WTC11 (cell line): Measurements from ENCODE around the gene TNFSF15. TPM values are rescaled to one million over a fixed set of nuclear protein-coding genes. Genes with fewer than 3 reads are reported as not detected.

Source experiments
- ATAC-seq: fragments of 200-7000 bp; cut with Tn5 transposase; 2 replicates; pipeline ENCODE4 v1.10.0; 2021; ENCODE audit warnings: mild to moderate bottlenecking, moderate library complexity
- CTCF ChIA-PET: fragments of 300-600 bp; sonication (Branson Sonifier 250); formaldehyde crosslinking; loops from one replicate; lab custom pipeline; 2021; ENCODE audit warnings: antibody characterized with exemption; lab: Charles Lee
- POLR2A ChIA-PET: fragments of 350-600 bp; sonication (Branson Sonifier 250); formaldehyde crosslinking; loops from one replicate; lab custom pipeline; 2021; ENCODE audit warnings: antibody characterized with exemption; lab: Charles Lee
- DNase-seq: peaks from one replicate; pipeline ENCODE4 v3.0.0; 2021; ENCODE audit warnings: low spot score
- H3K27ac Mint-ChIP-seq: 2 replicates; pipeline ENCODE4 v1.8.0; 2021; ENCODE audit warnings: mixed read lengths
- H3K27me3 Mint-ChIP-seq: 2 replicates; pipeline ENCODE4 v1.8.0; 2021; ENCODE audit warnings: low read depth, mild to moderate bottlenecking, moderate library complexity, mixed read lengths
- H3K36me3 Mint-ChIP-seq: 2 replicates; pipeline ENCODE4 v1.8.0; 2021; ENCODE audit warnings: mixed read lengths
- H3K4me1 Mint-ChIP-seq: 2 replicates; pipeline ENCODE4 v1.8.0; 2022; ENCODE audit warnings: mixed read lengths
- H3K4me3 Mint-ChIP-seq: 2 replicates; pipeline ENCODE4 v1.8.0; 2021; ENCODE audit warnings: mild to moderate bottlenecking, moderate library complexity, mixed read lengths
- H3K9me3 Mint-ChIP-seq: 2 replicates; pipeline ENCODE4 v1.8.0; 2021; ENCODE audit warnings: mixed read lengths
- AR ChIP-seq: fragments of 250-450 bp; sonication (Bioruptor Pico); IDR thresholded peaks from 2 replicates; pipeline ENCODE4 v1.9.0; 2021; ENCODE audit warnings: mild to moderate bottlenecking
- CBFB ChIP-seq: sonication (generic); formaldehyde crosslinking; IDR thresholded peaks from 2 replicates; pipeline ENCODE4 v1.8.1; 2022; ENCODE audit warnings: mild to moderate bottlenecking, low read depth, missing genetic modification reagents
- CREB1 ChIP-seq: sonication (generic); formaldehyde crosslinking; IDR thresholded peaks from 2 replicates; pipeline ENCODE4 v1.8.0; 2023; ENCODE audit warnings: mild to moderate bottlenecking, missing genetic modification reagents
- E2F4 ChIP-seq: sonication (generic); formaldehyde crosslinking; IDR thresholded peaks from 2 replicates; pipeline ENCODE4 v1.8.1; 2022; ENCODE audit warnings: low read depth, mild to moderate bottlenecking, moderate library complexity, missing genetic modification reagents, borderline replicate concordance
- E2F5 ChIP-seq: sonication (generic); formaldehyde crosslinking; IDR thresholded peaks from 2 replicates; pipeline ENCODE4 v1.8.1; 2022; ENCODE audit warnings: mild to moderate bottlenecking, moderate library complexity, missing genetic modification reagents
- FOXK1 ChIP-seq: sonication (generic); formaldehyde crosslinking; IDR thresholded peaks from 2 replicates; pipeline ENCODE4 v1.8.0; 2022; ENCODE audit warnings: mild to moderate bottlenecking, moderate library complexity, missing genetic modification reagents
- GTF2I ChIP-seq: fragments of 250-450 bp; sonication (Bioruptor Pico); conservative IDR thresholded peaks from 2 replicates; pipeline ENCODE4 v1.4.0; 2021; ENCODE audit warnings: mild to moderate bottlenecking
- HMGA2 ChIP-seq: fragments of 250-450 bp; sonication (Bioruptor Pico); IDR thresholded peaks from 2 replicates; pipeline ENCODE4 v1.4.0; 2021; ENCODE audit warnings: mild to moderate bottlenecking, moderate library complexity
- HMGXB4 ChIP-seq: sonication (generic); formaldehyde crosslinking; IDR thresholded peaks from 2 replicates; pipeline ENCODE4 v1.8.1; 2023; ENCODE audit warnings: mild to moderate bottlenecking, moderate library complexity, missing genetic modification reagents
- NFE2L1 ChIP-seq: sonication (generic); formaldehyde crosslinking; IDR thresholded peaks from 2 replicates; pipeline ENCODE4 v1.8.1; 2023; ENCODE audit warnings: missing genetic modification reagents
- NR3C1 ChIP-seq: sonication (generic); formaldehyde crosslinking; conservative IDR thresholded peaks from 2 replicates; pipeline ENCODE4 v1.8.1; 2023; ENCODE audit warnings: low read depth, mild to moderate bottlenecking, missing genetic modification reagents
- RELA ChIP-seq: sonication (generic); formaldehyde crosslinking; IDR thresholded peaks from 2 replicates; pipeline ENCODE4 v1.8.1; 2022; ENCODE audit warnings: missing genetic modification reagents, mild to moderate bottlenecking, borderline replicate concordance
- SMAD4 ChIP-seq: sonication (generic); formaldehyde crosslinking; IDR thresholded peaks from 2 replicates; pipeline ENCODE4 v1.8.0; 2022; ENCODE audit warnings: mild to moderate bottlenecking, missing genetic modification reagents
- SOX15 ChIP-seq: fragments of 250-450 bp; sonication (Bioruptor Pico); IDR thresholded peaks from 2 replicates; pipeline ENCODE4 v1.9.0; 2021; ENCODE audit warnings: mild to moderate bottlenecking
- SP1 ChIP-seq: sonication (generic); formaldehyde crosslinking; conservative IDR thresholded peaks from 2 replicates; pipeline ENCODE4 v1.8.1; 2022; ENCODE audit warnings: missing genetic modification reagents
- TP53 ChIP-seq: sonication (generic); formaldehyde crosslinking; IDR thresholded peaks from 2 replicates; pipeline ENCODE4 v1.8.1; 2023; ENCODE audit warnings: mild to moderate bottlenecking, missing genetic modification reagents
- ZBTB21 ChIP-seq: sonication (generic); formaldehyde crosslinking; IDR thresholded peaks from 2 replicates; pipeline ENCODE4 v1.8.1; 2023; ENCODE audit warnings: mild to moderate bottlenecking, missing genetic modification reagents, borderline replicate concordance
- ZNF121 ChIP-seq: sonication (generic); formaldehyde crosslinking; IDR thresholded peaks from 2 replicates; pipeline ENCODE4 v1.8.0; 2023; ENCODE audit warnings: missing genetic modification reagents
- ZNF138 ChIP-seq: sonication (generic); formaldehyde crosslinking; conservative IDR thresholded peaks from 2 replicates; pipeline ENCODE4 v1.8.1; 2022; ENCODE audit warnings: mild to moderate bottlenecking, moderate library complexity, missing genetic modification reagents
- ZNF219 ChIP-seq: sonication (generic); formaldehyde crosslinking; IDR thresholded peaks from 2 replicates; pipeline ENCODE4 v1.8.0; 2023; ENCODE audit warnings: missing genetic modification reagents, mild to moderate bottlenecking, borderline replicate concordance
- ZNF232 ChIP-seq: sonication (generic); formaldehyde crosslinking; IDR thresholded peaks from 2 replicates; pipeline ENCODE4 v1.8.0; 2022; ENCODE audit warnings: mild to moderate bottlenecking, missing genetic modification reagents
- ZNF263 ChIP-seq: sonication (generic); formaldehyde crosslinking; IDR thresholded peaks from 2 replicates; pipeline ENCODE4 v1.8.1; 2022; ENCODE audit warnings: low read depth, mild to moderate bottlenecking, moderate library complexity, missing genetic modification reagents
- ZNF396 ChIP-seq: fragments of 250-450 bp; sonication (Bioruptor Pico); IDR thresholded peaks from 2 replicates; pipeline ENCODE4 v1.8.0; 2021; ENCODE audit warnings: mild to moderate bottlenecking, moderate library complexity, borderline replicate concordance
- ZNF671 ChIP-seq: fragments of 250-450 bp; sonication (Bioruptor Pico); IDR thresholded peaks from 2 replicates; pipeline ENCODE4 v1.8.0; 2021; ENCODE audit warnings: mild to moderate bottlenecking
- total RNA-seq: library from RNA; stranded (reverse); gene quantifications from 3 replicates; pipeline ENCODE4 v1.2.3, GENCODE V29; 2021
- TF ChIP-seq, protein P1 (sequence below): sonication (generic); formaldehyde crosslinking; IDR thresholded peaks from 2 replicates; pipeline ENCODE4 v1.8.0; 2022; ENCODE audit warnings: mild to moderate bottlenecking, missing genetic modification reagents
- TF ChIP-seq, protein P2 (sequence below): sonication (generic); formaldehyde crosslinking; IDR thresholded peaks from 2 replicates; pipeline ENCODE4 v1.8.0; 2023; ENCODE audit warnings: missing genetic modification reagents
- TF ChIP-seq, protein P3 (sequence below): sonication (generic); formaldehyde crosslinking; conservative IDR thresholded peaks from 2 replicates; pipeline ENCODE4 v1.8.1; 2022; ENCODE audit warnings: mild to moderate bottlenecking, missing genetic modification reagents

Gene TNFSF15
- total RNA-seq, 1 experiment from 2014 or later = 0.11 TPM

- POLR2A ChIA-PET = no interaction called here
- H3K9me3 Mint-ChIP-seq = no peaks in the 10 kb centered on the region
- DNase-seq = no peak
- no peak for TF ChIP-seq FOXK1 (CRISPR knock-in tag)
- no peak for TF ChIP-seq NR3C1 (CRISPR knock-in tag)
- TF ChIP-seq HMGXB4 (CRISPR knock-in tag) = no peak
- TF ChIP-seq SOX15 (CRISPR knock-in tag) = no peak
- no peak for TF ChIP-seq ZBTB21 (CRISPR knock-in tag)
- TF ChIP-seq ZNF396 (CRISPR knock-in tag) = no peak
- TF ChIP-seq RELA = no peak
- TF ChIP-seq GTF2I (CRISPR knock-in tag) = no peak
- no peak for TF ChIP-seq ZNF232
- no peak for TF ChIP-seq ZNF138 (CRISPR knock-in tag)
- TF ChIP-seq, all 79 proteins: peak for 0
- Mint-ChIP-seq H3K27me3 (peaks cover 3% of the 10 kb centered on the region), H3K4me1 (no peaks in the 10 kb centered on the region), H3K36me3 (no peaks in the 10 kb centered on the region), H3K4me3 (no peak overlapping the region), H3K27ac (no peak overlapping the region)
- no peak for ATAC-seq
- CTCF ChIA-PET = no interaction called here
Observed at GRCh38 chr9:114845373-114845772, 39.5 kb upstream of the TNFSF15 start.

- POLR2A ChIA-PET = no interaction called here
- H3K27me3 Mint-ChIP-seq = peaks cover 7% of the 10 kb centered on the region
- DNase-seq (no peak), ATAC-seq (no peak)
- CTCF ChIA-PET = no interaction called here
- no peak overlapping the region for H3K27ac Mint-ChIP-seq
- no peaks in the 10 kb centered on the region for H3K4me1 Mint-ChIP-seq
- H3K9me3 Mint-ChIP-seq = no peaks in the 10 kb centered on the region
- H3K4me3 Mint-ChIP-seq = no peak overlapping the region
- no peak for TF ChIP-seq CREB1 (CRISPR knock-in tag)
- no peak for TF ChIP-seq ZNF671 (CRISPR knock-in tag)
- no peak for TF ChIP-seq AR (CRISPR knock-in tag)
- no peak for TF ChIP-seq E2F4
- TF ChIP-seq, protein P1, sequence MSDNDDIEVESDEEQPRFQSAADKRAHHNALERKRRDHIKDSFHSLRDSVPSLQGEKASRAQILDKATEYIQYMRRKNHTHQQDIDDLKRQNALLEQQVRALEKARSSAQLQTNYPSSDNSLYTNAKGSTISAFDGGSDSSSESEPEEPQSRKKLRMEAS (CRISPR knock-in tag) = no peak
- TF ChIP-seq NFE2L1 = no peak
- no peak for TF ChIP-seq HMGA2 (CRISPR knock-in tag)
- TF ChIP-seq, protein P2, sequence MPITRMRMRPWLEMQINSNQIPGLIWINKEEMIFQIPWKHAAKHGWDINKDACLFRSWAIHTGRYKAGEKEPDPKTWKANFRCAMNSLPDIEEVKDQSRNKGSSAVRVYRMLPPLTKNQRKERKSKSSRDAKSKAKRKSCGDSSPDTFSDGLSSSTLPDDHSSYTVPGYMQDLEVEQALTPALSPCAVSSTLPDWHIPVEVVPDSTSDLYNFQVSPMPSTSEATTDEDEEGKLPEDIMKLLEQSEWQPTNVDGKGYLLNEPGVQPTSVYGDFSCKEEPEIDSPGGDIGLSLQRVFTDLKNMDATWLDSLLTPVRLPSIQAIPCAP = no peak
- TF ChIP-seq ZNF219 (CRISPR knock-in tag) = no peak
- TF ChIP-seq, protein P3, sequence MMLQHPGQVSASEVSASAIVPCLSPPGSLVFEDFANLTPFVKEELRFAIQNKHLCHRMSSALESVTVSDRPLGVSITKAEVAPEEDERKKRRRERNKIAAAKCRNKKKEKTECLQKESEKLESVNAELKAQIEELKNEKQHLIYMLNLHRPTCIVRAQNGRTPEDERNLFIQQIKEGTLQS (CRISPR knock-in tag) = no peak
- no peak for TF ChIP-seq TP53 (CRISPR knock-in tag)
- no peak for TF ChIP-seq CBFB (CRISPR knock-in tag)
- TF ChIP-seq ZNF121 = no peak
- no peak for TF ChIP-seq SP1 (CRISPR knock-in tag)
- TF ChIP-seq SMAD4 = no peak
- TF ChIP-seq E2F5 (CRISPR knock-in tag) = no peak
- TF ChIP-seq ZNF263 (CRISPR knock-in tag) = no peak
- TF ChIP-seq, all 79 proteins: peak for 0
- no peaks in the 10 kb centered on the region for H3K36me3 Mint-ChIP-seq
Observed at GRCh38 chr9:114844766-114845165, 38.9 kb upstream of the TNFSF15 start.
